ENCODE results near the gene UNC13B. TPM values are rescaled to one million over a fixed set of nuclear protein-coding genes. Genes with fewer than 3 reads are reported as not detected.

UNC13B gene
- total and polyA plus RNA-seq, 9 of the 15 experiments (the other 6 are each of a cell fraction or from before 2014, with no cell fraction given), result 2.4 to 11.5 (median 8.6) TPM

DNA sequence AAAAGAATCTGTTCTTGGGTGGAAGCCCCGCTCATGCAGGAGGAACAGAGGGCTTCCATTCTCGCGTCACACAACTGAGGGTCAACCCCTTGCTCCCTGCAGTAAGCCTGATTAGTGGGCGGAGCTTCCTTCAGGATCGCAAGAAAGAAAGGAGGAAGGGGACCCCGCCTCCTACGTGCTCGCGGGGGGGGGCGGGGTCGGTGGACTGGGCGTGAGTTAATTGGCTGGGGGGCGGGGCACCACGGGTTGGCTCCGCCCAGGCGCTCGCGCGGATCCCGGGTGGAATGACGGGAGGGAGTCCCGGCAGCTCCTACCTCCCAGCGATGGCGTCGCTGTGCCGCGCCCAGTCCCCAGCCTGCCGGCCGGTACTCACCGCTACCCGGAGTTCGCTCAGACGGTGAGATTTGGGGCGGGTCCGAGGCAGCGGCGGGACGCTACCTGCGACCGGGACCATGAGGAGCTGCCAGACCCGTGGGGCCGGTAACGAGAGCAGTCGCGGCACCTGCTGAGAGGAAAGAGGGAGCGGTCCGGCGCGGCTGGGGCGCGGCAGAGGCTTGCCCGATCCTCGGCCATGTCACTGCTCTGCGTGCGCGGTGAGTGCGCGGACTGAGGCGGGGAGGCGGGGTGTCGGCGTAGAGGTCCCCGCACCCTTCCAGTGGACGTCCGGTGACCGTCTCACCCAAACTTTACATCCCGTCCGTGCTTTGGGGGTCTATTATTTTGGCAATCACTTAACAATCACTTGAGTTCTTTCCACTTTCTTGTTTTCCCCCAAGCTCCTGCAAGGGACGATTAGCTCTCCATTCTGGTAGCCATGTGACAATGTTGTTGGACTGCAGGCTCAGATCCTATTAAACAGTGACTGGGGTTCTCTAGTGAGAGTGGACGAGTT is at the start of gene UNC13B (continued):
- TF ChIP-seq, protein P1, sequence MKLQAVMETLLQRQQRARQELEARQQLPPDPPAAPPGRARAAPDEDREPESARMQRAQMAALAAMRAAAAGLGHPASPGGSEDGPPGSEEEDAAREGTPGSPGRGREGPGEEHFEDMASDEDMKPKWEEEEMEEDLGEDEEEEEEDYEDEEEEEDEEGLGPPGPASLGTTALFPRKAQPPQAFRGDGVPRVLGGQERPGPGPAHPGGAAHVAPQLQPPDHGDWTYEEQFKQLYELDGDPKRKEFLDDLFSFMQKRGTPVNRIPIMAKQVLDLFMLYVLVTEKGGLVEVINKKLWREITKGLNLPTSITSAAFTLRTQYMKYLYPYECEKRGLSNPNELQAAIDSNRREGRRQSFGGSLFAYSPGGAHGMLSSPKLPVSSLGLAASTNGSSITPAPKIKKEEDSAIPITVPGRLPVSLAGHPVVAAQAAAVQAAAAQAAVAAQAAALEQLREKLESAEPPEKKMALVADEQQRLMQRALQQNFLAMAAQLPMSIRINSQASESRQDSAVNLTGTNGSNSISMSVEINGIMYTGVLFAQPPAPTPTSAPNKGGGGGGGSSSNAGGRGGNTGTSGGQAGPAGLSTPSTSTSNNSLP (IDR thresholded peaks at IDR 0.05; ENCODE audit: borderline replicate concordance, low read depth, low read length), result no peak
- TF ChIP-seq, protein P2, sequence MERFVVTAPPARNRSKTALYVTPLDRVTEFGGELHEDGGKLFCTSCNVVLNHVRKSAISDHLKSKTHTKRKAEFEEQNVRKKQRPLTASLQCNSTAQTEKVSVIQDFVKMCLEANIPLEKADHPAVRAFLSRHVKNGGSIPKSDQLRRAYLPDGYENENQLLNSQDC (CRISPR knock-in tag; IDR thresholded peaks at IDR 0.05), result no peak
- TF ChIP-seq ERF (CRISPR knock-in tag; IDR thresholded peaks at IDR 0.05), result no peak
- TF ChIP-seq ELF2 (CRISPR knock-in tag; IDR thresholded peaks at IDR 0.05), result no peak
- TF ChIP-seq FOXM1 (IDR thresholded peaks at IDR 0.05; ENCODE audit: low read depth), result no peak
- TF ChIP-seq FOXM1 (CRISPR knock-in tag; IDR thresholded peaks at IDR 0.05; ENCODE audit: low read depth), result no peak
- no peak for TF ChIP-seq ZNF253 (CRISPR knock-in tag; conservative IDR thresholded peaks at IDR 0.05)
- no peak for TF ChIP-seq BACH1 (tag; IDR thresholded peaks at IDR 0.05)
- no peak for TF ChIP-seq OTX1 (CRISPR knock-in tag; IDR thresholded peaks at IDR 0.05)
- no peak for TF ChIP-seq SAP30 (IDR thresholded peaks at IDR 0.05; ENCODE audit: borderline replicate concordance, insufficient read depth, low read depth, low read length, poor library complexity, severe bottlenecking)
- no peak for TF ChIP-seq NFE2L1 (tag; IDR thresholded peaks at IDR 0.05; ENCODE audit: borderline replicate concordance, low read depth)
- TF ChIP-seq, protein P3, sequence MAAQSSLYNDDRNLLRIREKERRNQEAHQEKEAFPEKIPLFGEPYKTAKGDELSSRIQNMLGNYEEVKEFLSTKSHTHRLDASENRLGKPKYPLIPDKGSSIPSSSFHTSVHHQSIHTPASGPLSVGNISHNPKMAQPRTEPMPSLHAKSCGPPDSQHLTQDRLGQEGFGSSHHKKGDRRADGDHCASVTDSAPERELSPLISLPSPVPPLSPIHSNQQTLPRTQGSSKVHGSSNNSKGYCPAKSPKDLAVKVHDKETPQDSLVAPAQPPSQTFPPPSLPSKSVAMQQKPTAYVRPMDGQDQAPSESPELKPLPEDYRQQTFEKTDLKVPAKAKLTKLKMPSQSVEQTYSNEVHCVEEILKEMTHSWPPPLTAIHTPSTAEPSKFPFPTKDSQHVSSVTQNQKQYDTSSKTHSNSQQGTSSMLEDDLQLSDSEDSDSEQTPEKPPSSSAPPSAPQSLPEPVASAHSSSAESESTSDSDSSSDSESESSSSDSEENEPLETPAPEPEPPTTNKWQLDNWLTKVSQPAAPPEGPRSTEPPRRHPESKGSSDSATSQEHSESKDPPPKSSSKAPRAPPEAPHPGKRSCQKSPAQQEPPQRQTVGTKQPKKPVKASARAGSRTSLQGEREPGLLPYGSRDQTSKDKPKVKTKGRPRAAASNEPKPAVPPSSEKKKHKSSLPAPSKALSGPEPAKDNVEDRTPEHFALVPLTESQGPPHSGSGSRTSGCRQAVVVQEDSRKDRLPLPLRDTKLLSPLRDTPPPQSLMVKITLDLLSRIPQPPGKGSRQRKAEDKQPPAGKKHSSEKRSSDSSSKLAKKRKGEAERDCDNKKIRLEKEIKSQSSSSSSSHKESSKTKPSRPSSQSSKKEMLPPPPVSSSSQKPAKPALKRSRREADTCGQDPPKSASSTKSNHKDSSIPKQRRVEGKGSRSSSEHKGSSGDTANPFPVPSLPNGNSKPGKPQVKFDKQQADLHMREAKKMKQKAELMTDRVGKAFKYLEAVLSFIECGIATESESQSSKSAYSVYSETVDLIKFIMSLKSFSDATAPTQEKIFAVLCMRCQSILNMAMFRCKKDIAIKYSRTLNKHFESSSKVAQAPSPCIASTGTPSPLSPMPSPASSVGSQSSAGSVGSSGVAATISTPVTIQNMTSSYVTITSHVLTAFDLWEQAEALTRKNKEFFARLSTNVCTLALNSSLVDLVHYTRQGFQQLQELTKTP (IDR thresholded peaks at IDR 0.05; ENCODE audit: low read depth in 1 of 2, partially characterized antibody in 2 of 2), result no peak
- no peak for TF ChIP-seq ZNF224 (CRISPR knock-in tag; IDR thresholded peaks at IDR 0.05)
- no peak for TF ChIP-seq CEBPG (CRISPR knock-in tag; IDR thresholded peaks at IDR 0.05)
- TF ChIP-seq CEBPG (tag; conservative IDR thresholded peaks at IDR 0.05 in 1 of 2, IDR thresholded peaks at IDR 0.05 in 1 of 2), result no peak
- TF ChIP-seq, protein P4, sequence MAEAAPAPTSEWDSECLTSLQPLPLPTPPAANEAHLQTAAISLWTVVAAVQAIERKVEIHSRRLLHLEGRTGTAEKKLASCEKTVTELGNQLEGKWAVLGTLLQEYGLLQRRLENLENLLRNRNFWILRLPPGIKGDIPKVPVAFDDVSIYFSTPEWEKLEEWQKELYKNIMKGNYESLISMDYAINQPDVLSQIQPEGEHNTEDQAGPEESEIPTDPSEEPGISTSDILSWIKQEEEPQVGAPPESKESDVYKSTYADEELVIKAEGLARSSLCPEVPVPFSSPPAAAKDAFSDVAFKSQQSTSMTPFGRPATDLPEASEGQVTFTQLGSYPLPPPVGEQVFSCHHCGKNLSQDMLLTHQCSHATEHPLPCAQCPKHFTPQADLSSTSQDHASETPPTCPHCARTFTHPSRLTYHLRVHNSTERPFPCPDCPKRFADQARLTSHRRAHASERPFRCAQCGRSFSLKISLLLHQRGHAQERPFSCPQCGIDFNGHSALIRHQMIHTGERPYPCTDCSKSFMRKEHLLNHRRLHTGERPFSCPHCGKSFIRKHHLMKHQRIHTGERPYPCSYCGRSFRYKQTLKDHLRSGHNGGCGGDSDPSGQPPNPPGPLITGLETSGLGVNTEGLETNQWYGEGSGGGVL (CRISPR knock-in tag; IDR thresholded peaks at IDR 0.05), result no peak
- no peak for TF ChIP-seq SRSF9 (IDR thresholded peaks at IDR 0.05; ENCODE audit: borderline replicate concordance, low read depth, low read length)
- TF ChIP-seq SMARCB1 (IDR thresholded peaks at IDR 0.05; ENCODE audit: insufficient read length, low read depth), result no peak
